ENCODE data around the gene INSC.
A peak's percentile ranks its signal among the peaks of the same experiment; 100 is the strongest.

INSC gene

DNA sequence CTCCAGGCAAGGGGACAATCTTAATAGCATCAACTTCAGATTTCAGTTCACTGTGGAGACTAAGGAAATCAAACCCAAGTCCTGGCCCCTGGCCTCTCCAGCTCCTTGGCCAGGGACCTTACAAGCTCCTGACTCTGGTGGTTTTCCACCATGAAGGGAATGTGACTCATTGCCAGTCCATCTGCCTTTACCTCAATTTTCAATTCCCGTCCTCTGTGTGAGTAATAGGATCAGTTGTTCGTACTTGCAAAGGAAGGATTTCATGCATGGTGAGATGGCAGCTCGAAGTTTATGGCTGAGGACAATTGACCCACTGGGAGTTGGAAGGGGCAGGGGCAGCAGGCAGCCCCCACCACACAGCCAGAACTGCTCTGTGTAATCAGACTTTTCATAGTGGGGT, 42.5 kb downstream of the INSC start:
- Histone ChIP-seq H3K4me3 (ENCODE audit: control insufficient read depth in 1 of 7, extremely low read depth in 1 of 7, insufficient read depth in 4 of 7, low read depth in 2 of 7, low read length in 6 of 7) (no peak overlapping the region), H3K27me3 (replicated peaks in 2 of 5; ENCODE audit: control insufficient read depth in 4 of 5, insufficient read depth in 5 of 5, low read length in 4 of 5) (peaks cover 0 to 2% (median 0%) of the 10 kb centered on the region in 5 experiments), H3K36me3 (ENCODE audit: control insufficient read depth in 4 of 4, insufficient read depth in 4 of 4, low read length in 3 of 4) (no peaks in the 10 kb centered on the region), H3K4me1 (ENCODE audit: control extremely low read depth in 1 of 4, control insufficient read depth in 4 of 4, insufficient read depth in 4 of 4, low read length in 3 of 4) (no peaks in the 10 kb centered on the region), H3K27ac (ENCODE audit: insufficient read depth in 1 of 2, low read depth in 1 of 2, low read length in 2 of 2, poor library complexity in 1 of 2, severe bottlenecking in 2 of 2) (no peak overlapping the region), H3K9me3 (ENCODE audit: control extremely low read depth in 1 of 5, control insufficient read depth in 4 of 5, insufficient read depth in 2 of 5, low read depth in 1 of 5, low read length in 4 of 5) (no peaks in the 10 kb centered on the region)
- ChIA-PET POLR2A (no interaction called here), CTCF (interaction anchor here (1.1 to 7.6 kb wide), 6 partner anchors 8 to 187 kb away, joined by 3 to 47 read pairs (median 4); no protein-coding TSS in a partner anchor)
- DNase-seq, result no peak
- WGBS (ENCODE audit: insufficient coverage), result 100% methylated on average over 3 of the region's 3 CpGs

GRCh38 chr11:15157606-15158137, 42.9 kb downstream of the INSC start:
- H3K9me3 ChIP-seq (ENCODE audit: control extremely low read depth in 1 of 5, control insufficient read depth in 4 of 5, insufficient read depth in 2 of 5, low read depth in 1 of 5, low read length in 4 of 5), result no peaks in the 10 kb centered on the region
- no peaks in the 10 kb centered on the region for H3K4me1 ChIP-seq (ENCODE audit: control extremely low read depth in 1 of 4, control insufficient read depth in 4 of 4, insufficient read depth in 4 of 4, low read length in 3 of 4)
- WGBS (ENCODE audit: insufficient coverage), result 87% methylated on average over 5 of the region's 6 CpGs
- no peak for DNase-seq
- H3K27ac ChIP-seq (ENCODE audit: insufficient read depth in 1 of 2, low read depth in 1 of 2, low read length in 2 of 2, poor library complexity in 1 of 2, severe bottlenecking in 2 of 2), result no peak overlapping the region
- H3K4me3 ChIP-seq (ENCODE audit: control insufficient read depth in 1 of 7, extremely low read depth in 1 of 7, insufficient read depth in 4 of 7, low read depth in 2 of 7, low read length in 6 of 7), result no peak overlapping the region
- H3K36me3 ChIP-seq (ENCODE audit: control insufficient read depth in 4 of 4, insufficient read depth in 4 of 4, low read length in 3 of 4), result no peaks in the 10 kb centered on the region
- POLR2A ChIA-PET, result no interaction called here
- CTCF ChIA-PET, result interaction anchor here (1.1 to 7.6 kb wide), 5 partner anchors 40 to 188 kb away, joined by 3 to 47 read pairs (median 7); no protein-coding TSS in a partner anchor
- H3K27me3 ChIP-seq (replicated peaks in 2 of 5; ENCODE audit: control insufficient read depth in 4 of 5, insufficient read depth in 5 of 5, low read length in 4 of 5), result peaks cover 0 to 2% (median 0%) of the 10 kb centered on the region in 5 experiments

DNA sequence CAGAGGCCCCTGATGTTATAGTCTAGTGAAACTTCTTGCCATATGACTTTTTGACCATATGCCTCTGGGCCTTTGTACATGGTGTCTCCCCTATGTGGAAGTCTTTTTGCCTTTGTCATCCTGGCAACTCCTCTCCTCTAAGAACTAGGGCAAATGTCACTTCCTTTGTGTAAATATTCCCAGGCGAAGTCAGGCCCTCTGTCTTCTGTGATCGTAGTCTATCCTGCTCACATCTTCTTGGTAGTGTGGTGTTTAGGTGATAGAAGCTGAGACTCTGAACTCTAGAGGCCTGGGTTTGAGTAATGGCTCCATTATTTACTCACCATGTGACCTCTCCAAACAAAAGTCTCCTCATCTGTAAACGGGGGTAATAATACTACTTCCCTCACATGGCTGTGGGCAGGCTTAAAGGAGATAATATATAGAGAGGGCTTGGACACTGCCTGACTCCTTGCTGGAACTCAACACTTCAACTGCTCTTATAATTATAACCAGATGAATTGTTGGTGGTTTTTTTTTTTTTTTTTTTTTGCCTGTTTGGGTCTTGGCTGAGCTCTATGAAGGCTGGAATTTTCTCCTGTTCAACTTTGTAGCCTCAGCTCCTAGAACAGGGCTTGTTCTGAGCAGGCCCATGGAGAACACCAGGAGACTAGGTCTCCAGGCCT, 43.8 kb downstream of the INSC start:
- H3K4me1 ChIP-seq (ENCODE audit: control extremely low read depth in 1 of 4, control insufficient read depth in 4 of 4, insufficient read depth in 4 of 4, low read length in 3 of 4), result no peaks in the 10 kb centered on the region
- no peak for DNase-seq
- H3K9me3 ChIP-seq (ENCODE audit: control extremely low read depth in 1 of 5, control insufficient read depth in 4 of 5, insufficient read depth in 2 of 5, low read depth in 1 of 5, low read length in 4 of 5), result no peaks in the 10 kb centered on the region
- no peak overlapping the region for H3K27ac ChIP-seq (ENCODE audit: insufficient read depth in 1 of 2, low read depth in 1 of 2, low read length in 2 of 2, poor library complexity in 1 of 2, severe bottlenecking in 2 of 2)
- no peaks in the 10 kb centered on the region for H3K36me3 ChIP-seq (ENCODE audit: control insufficient read depth in 4 of 4, insufficient read depth in 4 of 4, low read length in 3 of 4)
- ChIA-PET POLR2A (no interaction called here), CTCF (interaction anchor here (1.0 to 7.6 kb wide), 13 partner anchors 10 to 191 kb away, joined by 3 to 47 read pairs (median 6); partner anchors contain the start of gene INSC)
- no peak overlapping the region for H3K4me3 ChIP-seq (ENCODE audit: control insufficient read depth in 1 of 7, extremely low read depth in 1 of 7, insufficient read depth in 4 of 7, low read depth in 2 of 7, low read length in 6 of 7)
- WGBS (ENCODE audit: insufficient coverage), result no CpG with 5 or more reads among the region's 3 CpGs
- H3K27me3 ChIP-seq (replicated peaks in 2 of 5; ENCODE audit: control insufficient read depth in 4 of 5, insufficient read depth in 5 of 5, low read length in 4 of 5), result peaks cover 0 to 2% (median 0%) of the 10 kb centered on the region in 5 experiments

GRCh38 chr11:15159085-15159484, 44.4 kb downstream of the INSC start:
- Histone ChIP-seq H3K36me3 (ENCODE audit: control insufficient read depth in 4 of 4, insufficient read depth in 4 of 4, low read length in 3 of 4) (no peaks in the 10 kb centered on the region), H3K27ac (ENCODE audit: insufficient read depth in 1 of 2, low read depth in 1 of 2, low read length in 2 of 2, poor library complexity in 1 of 2, severe bottlenecking in 2 of 2) (no peak overlapping the region), H3K4me1 (ENCODE audit: control extremely low read depth in 1 of 4, control insufficient read depth in 4 of 4, insufficient read depth in 4 of 4, low read length in 3 of 4) (no peaks in the 10 kb centered on the region), H3K4me3 (ENCODE audit: control insufficient read depth in 1 of 7, extremely low read depth in 1 of 7, insufficient read depth in 4 of 7, low read depth in 2 of 7, low read length in 6 of 7) (no peak overlapping the region), H3K9me3 (ENCODE audit: control extremely low read depth in 1 of 5, control insufficient read depth in 4 of 5, insufficient read depth in 2 of 5, low read depth in 1 of 5, low read length in 4 of 5) (no peaks in the 10 kb centered on the region), H3K27me3 (replicated peaks in 2 of 5; ENCODE audit: control insufficient read depth in 4 of 5, insufficient read depth in 5 of 5, low read length in 4 of 5) (peaks cover 0 to 2% (median 0%) of the 10 kb centered on the region in 5 experiments)
- 100% methylated on average over 1 of the region's 2 CpGs for WGBS (ENCODE audit: insufficient coverage)
- POLR2A ChIA-PET, result no interaction called here
- CTCF ChIA-PET, result interaction anchor here (0.7 to 7.6 kb wide), 18 partner anchors 10 to 251 kb away, joined by 3 to 47 read pairs (median 4); partner anchors contain the start of gene INSC
- peak; percentile 15 to 38 (median 19) for DNase-seq

DNA sequence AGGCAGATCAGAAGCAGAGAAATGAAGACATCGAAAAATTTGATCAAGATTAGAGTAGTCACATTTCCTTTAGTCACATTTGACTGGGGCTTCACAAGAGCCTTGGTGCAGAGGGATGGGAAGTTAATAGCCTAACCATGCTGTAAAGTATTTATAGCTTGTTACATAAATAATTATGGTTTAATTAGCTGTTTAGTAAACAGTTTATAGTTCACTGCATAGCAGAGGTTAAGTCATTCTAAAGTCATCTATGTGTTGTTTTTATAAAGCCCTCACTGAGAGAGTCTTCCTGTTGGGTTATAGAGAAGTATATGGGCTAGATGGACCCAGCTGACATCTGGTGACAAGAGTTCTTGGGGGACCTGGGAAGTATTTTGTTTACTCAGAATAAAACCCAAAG, 47.1 kb downstream of the INSC start:
- whole genome bisulfite sequencing (ENCODE audit: insufficient coverage), result 67% methylated on average over 1 of the region's 1 CpG
- no peaks in the 10 kb centered on the region for H3K9me3 ChIP-seq (ENCODE audit: control extremely low read depth in 1 of 5, control insufficient read depth in 4 of 5, insufficient read depth in 2 of 5, low read depth in 1 of 5, low read length in 4 of 5)
- ChIA-PET CTCF (interaction anchor here (0.7 to 7.6 kb wide), 6 partner anchors 8 to 254 kb away, joined by 3 to 47 read pairs (median 3); no protein-coding TSS in a partner anchor), POLR2A (no interaction called here)
- H3K27me3 ChIP-seq (replicated peaks in 2 of 5; ENCODE audit: control insufficient read depth in 4 of 5, insufficient read depth in 5 of 5, low read length in 4 of 5), result peaks cover 0 to 2% (median 0%) of the 10 kb centered on the region in 5 experiments
- no peak overlapping the region for H3K4me3 ChIP-seq (ENCODE audit: control insufficient read depth in 1 of 7, extremely low read depth in 1 of 7, insufficient read depth in 4 of 7, low read depth in 2 of 7, low read length in 6 of 7)
- DNase-seq, result no peak
- H3K36me3 ChIP-seq (ENCODE audit: control insufficient read depth in 4 of 4, insufficient read depth in 4 of 4, low read length in 3 of 4), result no peaks in the 10 kb centered on the region
- no peak overlapping the region for H3K27ac ChIP-seq (ENCODE audit: insufficient read depth in 1 of 2, low read depth in 1 of 2, low read length in 2 of 2, poor library complexity in 1 of 2, severe bottlenecking in 2 of 2)
- peaks cover 0 to 4% (median 0%) of the 10 kb centered on the region in 4 experiments for H3K4me1 ChIP-seq (ENCODE audit: control extremely low read depth in 1 of 4, control insufficient read depth in 4 of 4, insufficient read depth in 4 of 4, low read length in 3 of 4)

DNA sequence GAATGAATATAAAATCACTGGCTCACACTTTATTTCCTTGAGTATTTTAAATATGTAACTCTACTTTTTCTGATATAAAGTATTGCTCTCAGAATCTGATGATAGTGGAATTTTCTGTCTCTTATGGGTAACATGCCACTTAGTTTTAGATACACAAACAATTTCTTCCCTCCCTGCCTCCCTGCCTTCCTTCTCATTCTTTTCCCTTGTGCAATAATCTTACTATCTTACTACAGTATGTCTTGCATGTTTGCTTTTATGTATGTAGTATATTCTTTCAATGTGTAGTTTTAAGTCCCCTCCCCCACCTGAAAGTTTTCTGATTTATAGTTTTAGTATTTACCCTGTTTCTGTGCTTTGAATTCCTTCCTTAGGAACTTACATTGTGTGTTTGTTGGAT, 48.4 kb downstream of the INSC start:
- Histone ChIP-seq H3K4me1 (ENCODE audit: control extremely low read depth in 1 of 4, control insufficient read depth in 4 of 4, insufficient read depth in 4 of 4, low read length in 3 of 4) (peaks cover 0 to 4% (median 0%) of the 10 kb centered on the region in 4 experiments), H3K36me3 (ENCODE audit: control insufficient read depth in 4 of 4, insufficient read depth in 4 of 4, low read length in 3 of 4) (no peaks in the 10 kb centered on the region), H3K9me3 (ENCODE audit: control extremely low read depth in 1 of 5, control insufficient read depth in 4 of 5, insufficient read depth in 2 of 5, low read depth in 1 of 5, low read length in 4 of 5) (no peaks in the 10 kb centered on the region), H3K4me3 (ENCODE audit: control insufficient read depth in 1 of 7, extremely low read depth in 1 of 7, insufficient read depth in 4 of 7, low read depth in 2 of 7, low read length in 6 of 7) (no peak overlapping the region), H3K27ac (ENCODE audit: insufficient read depth in 1 of 2, low read depth in 1 of 2, low read length in 2 of 2, poor library complexity in 1 of 2, severe bottlenecking in 2 of 2) (no peak overlapping the region), H3K27me3 (replicated peaks in 2 of 5; ENCODE audit: control insufficient read depth in 4 of 5, insufficient read depth in 5 of 5, low read length in 4 of 5) (peaks cover 0 to 2% (median 0%) of the 10 kb centered on the region in 5 experiments)
- DNase-seq, result no peak
- CTCF ChIA-PET, result interaction anchor here (0.6 kb wide), 1 partner anchor 1574 kb away, joined by 3 read pairs; no protein-coding TSS in a partner anchor
- POLR2A ChIA-PET, result no interaction called here

GRCh38 chr11:15166204-15166603, 51.5 kb downstream of the INSC start:
- DNase-seq, result no peak
- H3K27ac ChIP-seq (ENCODE audit: insufficient read depth in 1 of 2, low read depth in 1 of 2, low read length in 2 of 2, poor library complexity in 1 of 2, severe bottlenecking in 2 of 2), result no peak overlapping the region
- ChIA-PET CTCF (no interaction called here), POLR2A (no interaction called here)
- no peaks in the 10 kb centered on the region for H3K36me3 ChIP-seq (ENCODE audit: control insufficient read depth in 4 of 4, insufficient read depth in 4 of 4, low read length in 3 of 4)
- H3K4me1 ChIP-seq (ENCODE audit: control extremely low read depth in 1 of 4, control insufficient read depth in 4 of 4, insufficient read depth in 4 of 4, low read length in 3 of 4), result peaks cover 0 to 4% (median 0%) of the 10 kb centered on the region in 4 experiments
- H3K9me3 ChIP-seq (ENCODE audit: control extremely low read depth in 1 of 5, control insufficient read depth in 4 of 5, insufficient read depth in 2 of 5, low read depth in 1 of 5, low read length in 4 of 5), result no peaks in the 10 kb centered on the region
- H3K4me3 ChIP-seq (ENCODE audit: control insufficient read depth in 1 of 7, extremely low read depth in 1 of 7, insufficient read depth in 4 of 7, low read depth in 2 of 7, low read length in 6 of 7), result no peak overlapping the region
- H3K27me3 ChIP-seq (replicated peaks in 2 of 5; ENCODE audit: control insufficient read depth in 4 of 5, insufficient read depth in 5 of 5, low read length in 4 of 5), result peaks cover 0 to 2% (median 0%) of the 10 kb centered on the region in 5 experiments
